Liver (tissue), 9 donors: ENCODE data around the gene CDH4. TPM values are rescaled to one million over a fixed set of nuclear protein-coding genes. Genes with fewer than 3 reads are reported as not detected.

Experiments
- DNase-seq: peaks from one replicate; pipeline ENCODE4 v3.0.0-alpha.2; 2017; ENCODE audit warnings: low spot score
- H3K27ac ChIP-seq, 2 donors: one replicate each; pipeline ENCODE4 v1.7.0; 2013; ENCODE audit warnings: inconsistent platforms in 2 of 2, low read length in 2 of 2, control low read depth in 1 of 2, low read depth in 1 of 2, mild to moderate bottlenecking in 1 of 2
- H3K27me3 ChIP-seq, 4 donors: one replicate each; pipeline versions ENCODE4 v1.6.1 to v1.7.0; 2013; ENCODE audit warnings: low read length in 3 of 4, inconsistent platforms in 1 of 4, mild to moderate bottlenecking in 1 of 4, moderate library complexity in 1 of 4; ENCODE audit not compliant: control insufficient read depth in 4 of 4, insufficient read depth in 4 of 4
- H3K36me3 ChIP-seq, 4 donors: one replicate each; pipeline versions ENCODE4 v1.6.1 to v1.7.0; 2013; ENCODE audit warnings: low read length in 3 of 4, mild to moderate bottlenecking in 3 of 4, low read depth in 1 of 4, moderate library complexity in 1 of 4; ENCODE audit not compliant: control insufficient read depth in 4 of 4, insufficient read depth in 3 of 4
- H3K4me1 ChIP-seq, 4 donors: one replicate each; pipeline versions ENCODE4 v1.6.1 to v1.7.0; 2013; ENCODE audit warnings: low read length in 3 of 4, mild to moderate bottlenecking in 3 of 4, moderate library complexity in 1 of 4; ENCODE audit not compliant: control insufficient read depth in 4 of 4, insufficient read depth in 4 of 4
- H3K4me3 ChIP-seq, 3 donors: one replicate each; pipeline versions ENCODE4 v1.6.1 to v1.7.0; 2013; ENCODE audit warnings: low read length in 3 of 3, control low read depth in 1 of 3, low read depth in 1 of 3, mild to moderate bottlenecking in 1 of 3
- H3K9ac ChIP-seq, 2 donors: one replicate each; pipeline ENCODE4 v1.7.0; 2013; ENCODE audit warnings: low read length in 2 of 2, mild to moderate bottlenecking in 2 of 2, moderate library complexity in 2 of 2, control low read depth in 1 of 2, low read depth in 1 of 2
- H3K9me3 ChIP-seq, 4 donors: one replicate each; pipeline versions ENCODE4 v1.6.1 to v1.7.0; 2013; ENCODE audit warnings: low read length in 3 of 4; ENCODE audit not compliant: control insufficient read depth in 4 of 4
- ATF3 ChIP-seq: IDR thresholded peaks from 2 replicates; pipeline ENCODE4 v1.6.1; 2016; ENCODE audit warnings: antibody characterized with exemption
- CTCF ChIP-seq: fragments of 150-350 bp; IDR thresholded peaks from 2 replicates; pipeline ENCODE4 v1.5.1; 2017; ENCODE audit warnings: improper control_type of control experiment, low read depth, low read length; ENCODE audit not compliant: missing input control
- EGR1 ChIP-seq, 2 donors: IDR thresholded peaks; 2 replicates each; pipeline ENCODE4 v1.6.1; 2016 to 2018; ENCODE audit warnings: antibody characterized with exemption in 2 of 2, low read depth in 2 of 2
- FOXA1 ChIP-seq: IDR thresholded peaks from 2 replicates; pipeline ENCODE4 v1.6.1; 2016; ENCODE audit warnings: antibody characterized with exemption
- FOXA2 ChIP-seq: IDR thresholded peaks from 2 replicates; pipeline ENCODE4 v1.6.1; 2016; ENCODE audit warnings: antibody characterized with exemption
- GABPA ChIP-seq, 2 donors: IDR thresholded peaks in 1 of 2; conservative IDR thresholded peaks in 1 of 2; 2 replicates each; pipeline ENCODE4 v1.6.1; 2016; ENCODE audit warnings: antibody characterized with exemption in 2 of 2, mild to moderate bottlenecking in 1 of 2, moderate library complexity in 1 of 2
- HNF4A ChIP-seq, 2 donors: conservative IDR thresholded peaks; 2 replicates each; pipeline ENCODE4 v1.6.1; 2016; ENCODE audit warnings: antibody characterized with exemption in 2 of 2, mild to moderate bottlenecking in 2 of 2
- HNF4G ChIP-seq: IDR thresholded peaks from 2 replicates; pipeline ENCODE4 v1.6.1; 2016; ENCODE audit warnings: antibody characterized with exemption
- JUND ChIP-seq, 2 donors: IDR thresholded peaks; 2 replicates each; pipeline ENCODE4 v1.6.1; 2016; ENCODE audit warnings: antibody characterized with exemption in 2 of 2
- MAX ChIP-seq: IDR thresholded peaks from 2 replicates; pipeline ENCODE4 v1.6.1; 2016; ENCODE audit warnings: antibody characterized with exemption
- NR2F2 ChIP-seq: IDR thresholded peaks from 2 replicates; pipeline ENCODE4 v1.6.1; 2016; ENCODE audit warnings: antibody characterized with exemption
- RAD21 ChIP-seq, 2 donors: IDR thresholded peaks; 2 replicates each; pipeline ENCODE4 v1.6.1; 2016; ENCODE audit warnings: antibody characterized with exemption in 2 of 2, mild to moderate bottlenecking in 2 of 2
- REST ChIP-seq: IDR thresholded peaks from 2 replicates; pipeline ENCODE4 v1.6.1; 2016; ENCODE audit warnings: antibody characterized with exemption, mild to moderate bottlenecking
- RXRA ChIP-seq, 2 donors: IDR thresholded peaks; 2 replicates each; pipeline ENCODE4 v1.6.1; 2017 to 2018; ENCODE audit warnings: antibody characterized with exemption in 2 of 2, mild to moderate bottlenecking in 1 of 2
- SP1 ChIP-seq: IDR thresholded peaks from 2 replicates; pipeline ENCODE4 v1.6.1; 2018; ENCODE audit warnings: antibody characterized with exemption, mild to moderate bottlenecking
- TAF1 ChIP-seq: conservative IDR thresholded peaks from 2 replicates; pipeline ENCODE4 v1.6.1; 2016; ENCODE audit warnings: antibody characterized with exemption, mild to moderate bottlenecking
- YY1 ChIP-seq: IDR thresholded peaks from 2 replicates; pipeline ENCODE4 v1.6.1; 2016; ENCODE audit warnings: antibody characterized with exemption, mild to moderate bottlenecking
- ZBTB33 ChIP-seq: IDR thresholded peaks from 2 replicates; pipeline ENCODE4 v1.6.1; 2016; ENCODE audit warnings: antibody characterized with exemption
- WGBS: extraction: QIAGEN DNeasy Blood & Tissue Kit; methylation state at CpG from one replicate; pipeline ENCODE4 v1.1.7; 2013; 5-methylcytosine and 5-hydroxymethylcytosine counted together
- polyA plus RNA-seq, 2 donors: library from polyadenylated mRNA; stranded (reverse) in 1 of 2; unstranded in 1 of 2; fragments of 200-250 nt in 1 of 2; fragments of >200 nt in 1 of 2; fragmentation: Nextera tagmentation in 1 of 2; extraction: Ambion mirVana in 1 of 2; gene quantifications; one replicate each; pipeline versions ENCODE4 v1.2.1 to v1.2.3, GENCODE V29; 2013 to 2015
- total RNA-seq, 2 donors: library from RNA; depleted of rRNA; stranded (reverse); fragments of >200 nt; gene quantifications; one replicate each; pipeline ENCODE4 v1.2.3, GENCODE V29; 2014
- donor health status: healthy.
- donor health status: healthy.
- donor health status: healthy.
- donor health status: healthy.
- donor health status: healthy.

CDH4 gene
- total and polyA plus RNA-seq, 4 donors, result 0.03 to 0.25 (median 0.19) TPM; not detected in 1

- Histone ChIP-seq H3K9ac (no peak overlapping the region), H3K36me3 (no peaks in the 10 kb centered on the region), H3K9me3 (peaks cover 0 to 6% (median 0%) of the 10 kb centered on the region in 4 donors), H3K4me3 (no peak overlapping the region), H3K27ac (no peak overlapping the region), H3K4me1 (no peaks in the 10 kb centered on the region), H3K27me3 (no peaks in the 10 kb centered on the region)
- no peak for DNase-seq
- no peak for TF ChIP-seq JUND (IDR thresholded peaks at IDR 0.05)
- TF ChIP-seq GABPA (IDR thresholded peaks at IDR 0.05 in 1 of 2, conservative IDR thresholded peaks at IDR 0.05 in 1 of 2), result no peak
- no peak for TF ChIP-seq RAD21 (IDR thresholded peaks at IDR 0.05)
- no peak for TF ChIP-seq MAX
- no peak for TF ChIP-seq FOXA1
- no peak for TF ChIP-seq ATF3
- TF ChIP-seq HNF4A (conservative IDR thresholded peaks at IDR 0.05), result no peak
- no peak for TF ChIP-seq TAF1
- TF ChIP-seq FOXA2, result no peak
- no peak for TF ChIP-seq REST
- no peak for TF ChIP-seq YY1
- no peak for TF ChIP-seq CTCF
- TF ChIP-seq NR2F2, result no peak
- no peak for TF ChIP-seq HNF4G
- TF ChIP-seq RXRA (IDR thresholded peaks at IDR 0.05), result no peak
- no peak for TF ChIP-seq EGR1 (IDR thresholded peaks at IDR 0.05; ENCODE audit: low read depth in 2 of 2)
- TF ChIP-seq SP1, result no peak
- no peak for TF ChIP-seq ZBTB33
- 78% methylated on average over 8 of the region's 8 CpGs for WGBS
These were observed 473.9 kb downstream of the CDH4 start for GRCh38 chr20:61725966-61726365.
